Measurements from ENCODE around the gene COX7A2.

DNA sequence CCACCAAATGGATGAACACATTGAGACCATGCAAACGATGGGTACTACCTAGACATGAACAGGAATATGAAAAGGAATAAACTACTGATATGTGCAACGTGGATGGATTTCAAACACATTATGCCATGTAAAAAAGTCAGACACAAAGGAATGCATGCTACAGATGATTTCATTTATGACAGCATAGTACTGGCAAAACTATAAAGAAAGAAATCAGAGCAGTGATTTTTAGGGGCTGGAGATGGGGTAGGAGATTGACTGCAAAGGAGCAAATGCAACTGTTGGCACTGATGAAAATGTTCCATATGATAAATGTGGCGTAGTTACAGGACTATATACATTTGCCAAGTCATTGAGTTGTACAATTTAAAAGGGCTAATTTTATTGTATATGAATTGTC lies 24.3 kb downstream of the COX7A2 start:
- TF ChIP-seq, protein P1, sequence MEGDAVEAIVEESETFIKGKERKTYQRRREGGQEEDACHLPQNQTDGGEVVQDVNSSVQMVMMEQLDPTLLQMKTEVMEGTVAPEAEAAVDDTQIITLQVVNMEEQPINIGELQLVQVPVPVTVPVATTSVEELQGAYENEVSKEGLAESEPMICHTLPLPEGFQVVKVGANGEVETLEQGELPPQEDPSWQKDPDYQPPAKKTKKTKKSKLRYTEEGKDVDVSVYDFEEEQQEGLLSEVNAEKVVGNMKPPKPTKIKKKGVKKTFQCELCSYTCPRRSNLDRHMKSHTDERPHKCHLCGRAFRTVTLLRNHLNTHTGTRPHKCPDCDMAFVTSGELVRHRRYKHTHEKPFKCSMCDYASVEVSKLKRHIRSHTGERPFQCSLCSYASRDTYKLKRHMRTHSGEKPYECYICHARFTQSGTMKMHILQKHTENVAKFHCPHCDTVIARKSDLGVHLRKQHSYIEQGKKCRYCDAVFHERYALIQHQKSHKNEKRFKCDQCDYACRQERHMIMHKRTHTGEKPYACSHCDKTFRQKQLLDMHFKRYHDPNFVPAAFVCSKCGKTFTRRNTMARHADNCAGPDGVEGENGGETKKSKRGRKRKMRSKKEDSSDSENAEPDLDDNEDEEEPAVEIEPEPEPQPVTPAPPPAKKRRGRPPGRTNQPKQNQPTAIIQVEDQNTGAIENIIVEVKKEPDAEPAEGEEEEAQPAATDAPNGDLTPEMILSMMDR (IDR thresholded peaks at IDR 0.05; ENCODE audit: borderline replicate concordance, extremely low read depth, low read length, poor library complexity, severe bottlenecking), result no peak
- no peak for TF ChIP-seq EZH2 (IDR thresholded peaks at IDR 0.05; ENCODE audit: borderline replicate concordance, low read depth, low read length, severe bottlenecking)
